Vagina (tissue), 2 donors: ENCODE results near the gene NT5DC4.

Experiments used
- POLR2A ChIP-seq, 2 donors: fragments of 450-650 bp; IDR thresholded peaks; one replicate each; pipeline ENCODE4 v1.6.1; 2017; ENCODE audit warnings: antibody characterized with exemption in 2 of 2, mild to moderate bottlenecking in 2 of 2, moderate library complexity in 2 of 2
- POLR2AphosphoS5 ChIP-seq, 2 donors: sonication (generic); formaldehyde crosslinking; IDR thresholded peaks; one replicate each; pipeline ENCODE4 v1.9.0; 2017; ENCODE audit warnings: antibody characterized with exemption in 2 of 2, mild to moderate bottlenecking in 2 of 2, low read depth in 1 of 2; ENCODE audit not compliant: insufficient read depth in 1 of 2
- TF ChIP-seq, protein P1 (sequence below), 3 experiments: fragments of 450-650 bp in 2 of 3; fragments of 200-600 bp in 1 of 3; sonication (generic) in 1 of 3; IDR thresholded peaks; one replicate each; pipeline ENCODE4 v1.5.1; 2017 to 2019; ENCODE audit warnings: antibody characterized with exemption in 3 of 3, mild to moderate bottlenecking in 2 of 3, moderate library complexity in 2 of 3

DNA sequence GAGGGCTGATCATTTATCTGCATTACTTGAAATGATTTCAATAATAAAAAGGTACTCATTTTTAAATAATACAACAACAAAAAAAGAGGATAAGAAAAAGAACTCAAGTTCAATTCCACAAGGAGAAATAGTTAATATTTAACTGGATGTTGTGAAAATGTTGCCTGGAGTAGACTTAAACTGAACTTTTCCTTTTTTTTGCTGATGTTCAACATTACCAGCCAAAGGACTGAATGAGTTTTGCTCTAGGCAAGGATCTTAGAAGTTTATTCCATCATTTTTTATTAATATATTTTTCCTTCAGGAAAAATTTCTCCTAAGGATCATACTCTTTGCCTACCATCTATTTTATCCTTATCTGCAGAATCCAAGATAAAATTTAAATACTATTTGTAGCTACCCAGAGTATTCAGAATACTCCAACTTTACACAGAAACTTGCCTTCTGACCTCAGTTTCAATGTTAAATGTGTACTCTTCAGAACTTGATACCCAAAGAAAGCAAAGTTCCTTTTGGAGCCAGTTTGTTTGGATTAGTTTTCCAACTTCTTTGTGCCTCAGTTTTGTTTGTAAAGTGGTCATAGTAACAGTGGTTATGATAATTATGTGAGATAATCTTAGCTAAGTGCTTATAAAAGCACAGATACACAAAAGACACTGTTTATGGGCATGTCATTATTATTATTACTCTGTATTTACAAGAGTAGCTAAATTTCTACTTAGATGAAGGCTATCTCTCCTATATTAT lies 30.8 kb downstream of the NT5DC4 start:
- TF ChIP-seq POLR2A (IDR thresholded peaks at IDR 0.05) = no peak
- TF ChIP-seq, protein P1, sequence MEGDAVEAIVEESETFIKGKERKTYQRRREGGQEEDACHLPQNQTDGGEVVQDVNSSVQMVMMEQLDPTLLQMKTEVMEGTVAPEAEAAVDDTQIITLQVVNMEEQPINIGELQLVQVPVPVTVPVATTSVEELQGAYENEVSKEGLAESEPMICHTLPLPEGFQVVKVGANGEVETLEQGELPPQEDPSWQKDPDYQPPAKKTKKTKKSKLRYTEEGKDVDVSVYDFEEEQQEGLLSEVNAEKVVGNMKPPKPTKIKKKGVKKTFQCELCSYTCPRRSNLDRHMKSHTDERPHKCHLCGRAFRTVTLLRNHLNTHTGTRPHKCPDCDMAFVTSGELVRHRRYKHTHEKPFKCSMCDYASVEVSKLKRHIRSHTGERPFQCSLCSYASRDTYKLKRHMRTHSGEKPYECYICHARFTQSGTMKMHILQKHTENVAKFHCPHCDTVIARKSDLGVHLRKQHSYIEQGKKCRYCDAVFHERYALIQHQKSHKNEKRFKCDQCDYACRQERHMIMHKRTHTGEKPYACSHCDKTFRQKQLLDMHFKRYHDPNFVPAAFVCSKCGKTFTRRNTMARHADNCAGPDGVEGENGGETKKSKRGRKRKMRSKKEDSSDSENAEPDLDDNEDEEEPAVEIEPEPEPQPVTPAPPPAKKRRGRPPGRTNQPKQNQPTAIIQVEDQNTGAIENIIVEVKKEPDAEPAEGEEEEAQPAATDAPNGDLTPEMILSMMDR (IDR thresholded peaks at IDR 0.05) = no peak
- TF ChIP-seq POLR2AphosphoS5 (IDR thresholded peaks at IDR 0.05; ENCODE audit: insufficient read depth in 1 of 2, low read depth in 1 of 2) = no peak
